Stomach (tissue), 9 donors: ENCODE measurements around the gene MYOT. TPM values are rescaled to one million over a fixed set of nuclear protein-coding genes. Genes with fewer than 3 reads are reported as not detected.

Experiments
- DNase-seq, 2 donors: peaks; one replicate each; pipeline versions ENCODE4 v3.0.0 to v3.0.0-alpha.2; 2013 to 2019
- H3K27ac ChIP-seq, 5 donors: fragments of 200-600 bp in 4 of 5; sonication (generic) in 4 of 5; one replicate each; pipeline ENCODE4 v1.5.1; 2013 to 2019; ENCODE audit warnings: mild to moderate bottlenecking in 1 of 5, moderate library complexity in 1 of 5
- H3K27me3 ChIP-seq, 3 donors: fragments of 200-600 bp; sonication (generic); one replicate each; pipeline ENCODE4 v1.5.1; 2017 to 2019; ENCODE audit warnings: mixed run types in 1 of 3
- H3K36me3 ChIP-seq, 4 donors: fragments of 200-600 bp; sonication (generic); 1 replicate in 3 of 4; 2 replicates in 1 of 4; pipeline ENCODE4 v1.5.1; 2016 to 2019
- H3K4me1 ChIP-seq, 4 donors: fragments of 200-600 bp; sonication (generic); one replicate each; pipeline ENCODE4 v1.5.1; 2016 to 2019
- H3K4me3 ChIP-seq, 4 donors: fragments of 200-600 bp; sonication (generic) in 3 of 4; one replicate each; pipeline ENCODE4 v1.5.1; 2016 to 2019; ENCODE audit warnings: mild to moderate bottlenecking in 1 of 4
- H3K9me3 ChIP-seq, 4 donors: fragments of 200-600 bp; sonication (generic); one replicate each; pipeline ENCODE4 v1.5.1; 2016 to 2019
- EP300 ChIP-seq: sonication (generic); formaldehyde crosslinking; IDR thresholded peaks from one replicate; pipeline ENCODE4 v1.6.1; 2017; ENCODE audit warnings: antibody characterized with exemption
- POLR2A ChIP-seq, 4 donors: fragments of 450-650 bp; IDR thresholded peaks; one replicate each; pipeline ENCODE4 v1.6.1; 2016; ENCODE audit warnings: antibody characterized with exemption in 4 of 4, control low read depth in 2 of 4, mild to moderate bottlenecking in 1 of 4, moderate library complexity in 1 of 4
- POLR2AphosphoS5 ChIP-seq, 3 donors: sonication (generic); formaldehyde crosslinking; IDR thresholded peaks; one replicate each; pipeline ENCODE4 v1.6.1; 2016; ENCODE audit warnings: antibody characterized with exemption in 3 of 3
- WGBS, 5 donors: extraction: QIAGEN DNeasy Blood & Tissue Kit in 3 of 5; methylation state at CpG; one replicate each; pipeline versions ENCODE4 v1.1.5 to v1.1.7; 2013 to 2018; 5-methylcytosine and 5-hydroxymethylcytosine counted together
- intact Hi-C: fragments of 100-400 bp; cut with DNase I; formaldehyde crosslinking; loops from one replicate; pipeline ENCODE4 v1.15.1; 2023; ENCODE audit warnings: low total_unique reads
- polyA plus RNA-seq, 3 donors: library from polyadenylated mRNA; stranded (reverse); fragments of 200-250 nt; gene quantifications; one replicate each; pipeline ENCODE4 v1.2.3, GENCODE V29; 2013
- total RNA-seq, 5 donors: library from RNA; depleted of rRNA; stranded (reverse); fragments of >200 nt; gene quantifications; one replicate each; pipeline versions ENCODE4 v1.1.0 to v1.2.3, GENCODE V29; 2014 to 2016
- TF ChIP-seq, protein P1 (sequence below), 7 experiments: fragments of 450-650 bp in 4 of 7; fragments of 200-600 bp in 3 of 7; sonication (generic) in 3 of 7; IDR thresholded peaks; one replicate each; pipeline ENCODE4 v1.5.1; 2016 to 2019; ENCODE audit warnings: antibody characterized with exemption in 7 of 7, control low read depth in 2 of 7, mild to moderate bottlenecking in 1 of 7
- donor health status: healthy with polysubstance abuse.
- donor health status: Bipolar disorder and iron deficiency.
- donor health status: healthy.

Gene MYOT
- total and polyA plus RNA-seq, 8 donors, result 2.1 to 14.8 (median 5.6) TPM; not detected in 2

DNA sequence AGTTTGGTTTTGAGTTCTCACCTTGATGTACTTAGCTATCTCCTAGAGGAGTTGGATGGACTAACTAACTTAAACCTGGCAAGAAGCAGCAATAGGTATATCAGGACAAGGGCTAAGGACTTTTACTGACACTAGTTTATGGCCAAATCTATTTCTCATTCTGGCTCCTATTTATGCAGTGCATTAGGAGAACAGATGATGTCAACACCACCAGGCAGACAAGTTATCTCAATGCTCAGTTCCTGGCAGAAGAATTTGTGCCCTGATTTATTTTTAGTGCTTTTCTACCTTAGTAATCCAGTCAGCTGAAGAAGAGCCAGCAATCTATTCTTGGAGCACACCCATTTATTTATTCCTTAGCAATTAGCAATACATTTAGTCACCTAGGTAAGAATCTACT lies 30.7 kb upstream of the MYOT start:
- H3K4me1 ChIP-seq, result peaks cover 4 to 24% (median 10%) of the 10 kb centered on the region in 4 donors
- DNase-seq, result peak in 1 of 2 donors; percentile 16
- H3K27ac ChIP-seq, result peak overlapping the region in 2 of 5 donors; percentile 11 to 21
- intact Hi-C loops, result no loop called here
- H3K36me3 ChIP-seq, result no peaks in the 10 kb centered on the region
- H3K27me3 ChIP-seq, result no peaks in the 10 kb centered on the region
- H3K9me3 ChIP-seq, result no peaks in the 10 kb centered on the region
- TF ChIP-seq POLR2A (IDR thresholded peaks at IDR 0.05), result no peak
- no peak for TF ChIP-seq EP300
- no peak for TF ChIP-seq POLR2AphosphoS5 (IDR thresholded peaks at IDR 0.05)
- no peak overlapping the region for H3K4me3 ChIP-seq

DNA sequence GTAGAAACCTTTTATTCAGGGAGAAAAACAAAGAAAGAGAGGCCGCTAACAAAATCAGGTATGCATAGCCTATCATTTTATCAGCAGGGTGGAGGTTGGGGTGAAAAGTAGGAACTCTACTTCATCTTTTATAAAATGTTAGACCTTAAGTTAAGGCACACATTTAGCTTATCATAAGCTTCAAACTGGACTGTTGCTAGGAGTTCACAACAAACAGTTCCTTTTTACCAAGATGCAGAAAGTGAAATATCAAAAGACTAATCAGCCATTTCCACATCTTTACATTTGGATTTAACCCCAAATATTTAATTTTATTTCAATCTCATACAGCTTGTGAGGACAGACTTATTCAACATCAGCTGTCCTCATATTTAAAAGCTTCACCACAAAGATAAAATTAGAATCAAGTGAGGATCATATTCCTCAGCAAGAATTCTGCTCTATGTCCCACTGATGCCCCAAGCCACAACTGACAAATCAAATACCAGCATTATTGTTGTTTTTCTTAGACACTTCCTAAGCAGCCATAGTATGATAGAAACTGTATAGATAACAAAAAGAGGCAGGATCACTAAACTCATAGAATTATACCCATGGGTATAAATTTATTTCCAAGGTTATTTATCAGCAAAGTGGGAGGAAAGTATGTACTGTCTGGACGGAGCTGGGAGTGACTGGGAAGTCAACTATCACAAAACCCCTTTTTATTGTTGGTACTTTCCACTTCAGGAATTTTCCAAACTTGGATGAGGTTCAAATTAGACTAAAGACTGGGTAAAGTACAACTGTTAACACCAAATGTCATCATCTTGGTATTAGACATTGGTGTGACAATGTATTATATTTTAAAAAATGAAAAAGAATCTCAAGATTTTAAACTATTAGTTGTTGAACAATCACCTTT lies 29.9 kb upstream of the MYOT start:
- Histone ChIP-seq H3K4me3 (no peak overlapping the region), H3K36me3 (no peaks in the 10 kb centered on the region), H3K9me3 (no peaks in the 10 kb centered on the region), H3K27me3 (no peaks in the 10 kb centered on the region), H3K27ac (peak overlapping the region in 1 of 5 donors; percentile 21), H3K4me1 (peaks cover 4 to 21% (median 10%) of the 10 kb centered on the region in 4 donors)
- peak in 1 of 2 donors; percentile 16 for DNase-seq
- WGBS, 5 donors, result 36 to 55% (median 42%) methylated on average over 2 of the region's 2 CpGs
- intact Hi-C loops, result no loop called here
- no peak for TF ChIP-seq POLR2AphosphoS5 (IDR thresholded peaks at IDR 0.05)
- no peak for TF ChIP-seq POLR2A (IDR thresholded peaks at IDR 0.05)
- no peak for TF ChIP-seq EP300
- TF ChIP-seq, protein P1, sequence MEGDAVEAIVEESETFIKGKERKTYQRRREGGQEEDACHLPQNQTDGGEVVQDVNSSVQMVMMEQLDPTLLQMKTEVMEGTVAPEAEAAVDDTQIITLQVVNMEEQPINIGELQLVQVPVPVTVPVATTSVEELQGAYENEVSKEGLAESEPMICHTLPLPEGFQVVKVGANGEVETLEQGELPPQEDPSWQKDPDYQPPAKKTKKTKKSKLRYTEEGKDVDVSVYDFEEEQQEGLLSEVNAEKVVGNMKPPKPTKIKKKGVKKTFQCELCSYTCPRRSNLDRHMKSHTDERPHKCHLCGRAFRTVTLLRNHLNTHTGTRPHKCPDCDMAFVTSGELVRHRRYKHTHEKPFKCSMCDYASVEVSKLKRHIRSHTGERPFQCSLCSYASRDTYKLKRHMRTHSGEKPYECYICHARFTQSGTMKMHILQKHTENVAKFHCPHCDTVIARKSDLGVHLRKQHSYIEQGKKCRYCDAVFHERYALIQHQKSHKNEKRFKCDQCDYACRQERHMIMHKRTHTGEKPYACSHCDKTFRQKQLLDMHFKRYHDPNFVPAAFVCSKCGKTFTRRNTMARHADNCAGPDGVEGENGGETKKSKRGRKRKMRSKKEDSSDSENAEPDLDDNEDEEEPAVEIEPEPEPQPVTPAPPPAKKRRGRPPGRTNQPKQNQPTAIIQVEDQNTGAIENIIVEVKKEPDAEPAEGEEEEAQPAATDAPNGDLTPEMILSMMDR (IDR thresholded peaks at IDR 0.05), result no peak

- H3K27ac ChIP-seq, result no peak overlapping the region
- no peak for TF ChIP-seq POLR2AphosphoS5 (IDR thresholded peaks at IDR 0.05)
- TF ChIP-seq POLR2A (IDR thresholded peaks at IDR 0.05), result no peak
- no peak for TF ChIP-seq EP300
- TF ChIP-seq, protein P1 (IDR thresholded peaks at IDR 0.05), result no peak
- H3K9me3 ChIP-seq, result no peaks in the 10 kb centered on the region
- intact Hi-C loops, result no loop called here
- H3K36me3 ChIP-seq, result no peaks in the 10 kb centered on the region
- no peaks in the 10 kb centered on the region for H3K27me3 ChIP-seq
- peaks cover 4 to 11% (median 7%) of the 10 kb centered on the region in 4 donors for H3K4me1 ChIP-seq
- no peak overlapping the region for H3K4me3 ChIP-seq
- DNase-seq, result no peak
These were observed 28.7 kb upstream of the MYOT start for GRCh38 chr5:137838976-137839375.

- 85 to 96% (median 90%) methylated on average over 5 of the region's 5 CpGs for WGBS, 5 donors
- intact Hi-C loops, result no loop called here
- no peak overlapping the region for H3K27ac ChIP-seq
- no peaks in the 10 kb centered on the region for H3K36me3 ChIP-seq
- H3K9me3 ChIP-seq, result no peaks in the 10 kb centered on the region
- peaks cover 4 to 7% (median 5%) of the 10 kb centered on the region in 4 donors for H3K4me1 ChIP-seq
- H3K4me3 ChIP-seq, result no peak overlapping the region
- TF ChIP-seq POLR2A (IDR thresholded peaks at IDR 0.05) (no peak), POLR2AphosphoS5 (IDR thresholded peaks at IDR 0.05) (no peak), EP300 (no peak)
- TF ChIP-seq, protein P1 (IDR thresholded peaks at IDR 0.05), result no peak
- no peaks in the 10 kb centered on the region for H3K27me3 ChIP-seq
- no peak for DNase-seq
These were observed 25.4 kb upstream of the MYOT start for GRCh38 chr5:137842296-137842695.
